HepG2 (cell line): Measurements from ENCODE around the gene SLIT3. TPM values are rescaled to one million over a fixed set of nuclear protein-coding genes. Genes with fewer than 3 reads are reported as not detected.

Source experiments
- ATAC-seq: fragments of 200-7000 bp; cut with Tn5 transposase; 3 replicates; pipeline ENCODE4 v1.9.1; 2020; ENCODE audit warnings: mild to moderate bottlenecking, moderate library complexity
- BruUV-seq: library from RNA; stranded (reverse); fragments of 400-500 nt; replicated peaks from 2 replicates; lab custom pipeline; 2021; lab: Mats Ljungman, UMichigan
- CTCF ChIA-PET: fragments of 300-600 bp; formaldehyde crosslinking; extraction: SDS; loops from one replicate; lab custom pipeline; 2021; ENCODE audit warnings: low total read pairs, inconsistent platforms, low intra/inter-chr PET ratio; lab: Yijun Ruan, JAX
- POLR2A ChIA-PET: fragments of 350-600 bp; sonication (Branson Sonifier 250); formaldehyde crosslinking; loops from one replicate; lab custom pipeline; 2020; ENCODE audit warnings: antibody characterized with exemption, inconsistent platforms; lab: Yijun Ruan, JAX
- DNase-seq: peaks from one replicate; pipeline ENCODE4 v3.0.0-alpha.2; 2015; ENCODE audit warnings: low spot score
- FAIRE-seq: peaks from 3 replicates; lab custom pipeline; 2011; peaks lifted over from hg19 to GRCh38; lab: Jason Lieb, UNC
- H2AFZ ChIP-seq: one replicate; pipeline ENCODE4 v1.6.1; 2011; ENCODE audit warnings: low read length, inconsistent platforms
- H3K27ac ChIP-seq: fragments of 300-600 bp; 3 replicates; pipeline ENCODE4 v1.8.0; 2011; ENCODE audit warnings: mixed run types, mild to moderate bottlenecking, mixed read lengths, low read length, inconsistent platforms; ENCODE audit not compliant: insufficient read depth; ENCODE audit errors: extremely low read length
- H3K27me3 ChIP-seq, 2 experiments: fragments of 200-600 bp in 1 of 2; 2 replicates in 1 of 2; 3 replicates in 1 of 2; pipeline versions ENCODE4 v1.6.0 to v1.8.0; 2011; ENCODE audit warnings: low read length in 2 of 2, mild to moderate bottlenecking in 2 of 2, moderate library complexity in 2 of 2, inconsistent platforms in 1 of 2; ENCODE audit not compliant: insufficient read depth in 2 of 2, control insufficient read depth in 1 of 2
- H3K36me3 ChIP-seq, 2 experiments: fragments of 200-600 bp in 1 of 2; replicated peaks in 1 of 2; 2 replicates in 1 of 2; 3 replicates in 1 of 2; pipeline versions ENCODE4 v1.5.1 to v1.8.0; 2011; ENCODE audit warnings: low read length in 2 of 2, inconsistent platforms in 1 of 2; ENCODE audit not compliant: insufficient read depth in 2 of 2, control insufficient read depth in 1 of 2
- H3K4me1 ChIP-seq: 2 replicates; pipeline ENCODE4 v1.5.1; 2012; ENCODE audit warnings: low read length, inconsistent platforms; ENCODE audit not compliant: insufficient read depth
- H3K4me2 ChIP-seq: 2 replicates; pipeline ENCODE4 v1.6.0; 2011; ENCODE audit warnings: low read depth, low read length, inconsistent platforms
- H3K4me3 ChIP-seq, 3 experiments: fragments of 200-600 bp in 1 of 3; sonication (generic), shearing (Covaris generic) in 1 of 3; replicated peaks in 1 of 3; 2 replicates each; pipeline ENCODE4 v1.5.1; 2011 to 2016; ENCODE audit warnings: low read length in 3 of 3, inconsistent platforms in 2 of 3, low read depth in 2 of 3, mild to moderate bottlenecking in 2 of 3, control low read depth in 1 of 3, mixed read lengths in 1 of 3; ENCODE audit not compliant: insufficient read depth in 1 of 3
- H3K79me2 ChIP-seq: one replicate; pipeline ENCODE4 v1.6.1; 2011; ENCODE audit warnings: low read length, inconsistent platforms; ENCODE audit not compliant: insufficient read depth
- H3K9ac ChIP-seq: 2 replicates; pipeline ENCODE4 v1.6.0; 2011; ENCODE audit warnings: mild to moderate bottlenecking, low read depth, low read length, inconsistent platforms; ENCODE audit not compliant: insufficient read depth
- H3K9me3 ChIP-seq: 2 replicates; pipeline ENCODE4 v1.5.1; 2012; ENCODE audit warnings: mild to moderate bottlenecking, low read length
- H4K20me1 ChIP-seq: 2 replicates; pipeline ENCODE4 v1.6.0; 2011; ENCODE audit warnings: inconsistent platforms, mild to moderate bottlenecking, low read length, moderate library complexity; ENCODE audit not compliant: insufficient read depth
- HNF4A ChIP-seq: sonication (generic); formaldehyde crosslinking; IDR thresholded peaks from 2 replicates; pipeline ENCODE4 v1.4.0; 2020; ENCODE audit warnings: missing genetic modification reagents
- NKX3-1 ChIP-seq: sonication (generic); formaldehyde crosslinking; IDR thresholded peaks from 2 replicates; pipeline ENCODE4 v1.5.0; 2020; ENCODE audit warnings: missing genetic modification reagents
- ZMYM3 ChIP-seq: sonication (generic); formaldehyde crosslinking; IDR thresholded peaks from 2 replicates; pipeline ENCODE4 v1.5.1; 2020; ENCODE audit warnings: mild to moderate bottlenecking, missing genetic modification reagents
- ZNF232 ChIP-seq: sonication (generic); formaldehyde crosslinking; IDR thresholded peaks from 2 replicates; pipeline ENCODE4 v1.4.0; 2020; ENCODE audit warnings: missing genetic modification reagents, borderline replicate concordance
- ZNF724P ChIP-seq: sonication (generic); formaldehyde crosslinking; IDR thresholded peaks from 2 replicates; pipeline ENCODE4 v1.8.0; 2022; ENCODE audit warnings: missing genetic modification reagents, borderline replicate concordance
- WGBS: methylation state at CpG from one replicate; pipeline ENCODE4 v1.1.6; 2017; ENCODE audit warnings: low lambda C conversion rate; 5-methylcytosine and 5-hydroxymethylcytosine counted together
- in situ Hi-C: cut with HindIII; loops from 2 replicates; pipeline ENCODE4 v1.10.0; 2017; ENCODE audit warnings: low pct_unique_long_range_greater_than_20kb; ENCODE audit not compliant: extremely low pct_ligation_motif_present
- intact Hi-C: fragments of 100-400 bp; cut with micrococcal nuclease; formaldehyde crosslinking; loops from one replicate; pipeline ENCODE4 v1.10.0; 2022; ENCODE audit not compliant: unreplicated experiment
- polyA plus RNA-seq, 8 experiments: library from polyadenylated mRNA; depleted of rRNA in 3 of 8; stranded (reverse) in 7 of 8; unstranded in 1 of 8; fragments of >200 nt; fragmentation: Illumina TruSeq in 4 of 8; extraction: Trizol in 4 of 8; gene quantifications; 2 replicates each; pipeline versions ENCODE4 v1.2.1 to v1.2.3, GENCODE V29; 2011 to 2016; ENCODE audit warnings: low read depth in 4 of 8, missing spikeins in 1 of 8, mixed read lengths in 1 of 8; ENCODE audit not compliant: insufficient read depth in 1 of 8
- total RNA-seq, 5 experiments: library from RNA; depleted of rRNA; stranded (reverse); fragments of >200 nt; fragmentation: Illumina TruSeq; extraction: Trizol; gene quantifications; 2 replicates each; pipeline ENCODE4 v1.2.3, GENCODE V29; 2016; ENCODE audit warnings: low read depth in 1 of 5
- TF ChIP-seq, protein P1 (sequence below): sonication (generic); formaldehyde crosslinking; IDR thresholded peaks from 2 replicates; pipeline ENCODE4 v1.9.0; 2022; ENCODE audit warnings: low read depth, missing genetic modification reagents
- TF ChIP-seq, protein P2 (sequence below): sonication (generic); formaldehyde crosslinking; IDR thresholded peaks from 2 replicates; pipeline ENCODE4 v1.4.0; 2020; ENCODE audit warnings: missing genetic modification reagents, borderline replicate concordance

Gene SLIT3
- total and polyA plus RNA-seq, 2 of the 13 experiments (the other 11 are each of a cell fraction or from before 2014, with no cell fraction given), result not detected

DNA sequence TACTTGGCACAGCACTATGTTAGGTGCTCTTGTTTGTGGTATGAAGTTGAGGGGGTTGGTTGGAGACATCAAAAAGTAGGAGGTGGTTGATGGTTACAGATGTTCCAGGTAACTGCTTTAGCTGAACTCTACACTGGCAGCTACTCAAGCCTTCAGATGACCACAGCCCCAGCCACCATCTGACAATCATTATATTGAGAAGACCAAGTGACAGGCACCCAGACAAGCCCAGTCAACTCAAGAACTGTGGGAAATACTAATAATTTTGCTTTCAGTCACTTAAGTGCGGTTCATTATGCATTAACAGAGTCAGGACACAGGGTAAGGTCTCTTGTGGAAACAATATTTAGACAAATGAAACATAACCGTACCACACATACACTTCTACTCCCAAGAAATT is 38.9 kb upstream of the SLIT3 start:
- Histone ChIP-seq H3K79me2 (no peaks in the 10 kb centered on the region), H3K36me3 (no peaks in the 10 kb centered on the region), H3K4me3 (no peak overlapping the region), H4K20me1 (no peaks in the 10 kb centered on the region), H3K9ac (no peak overlapping the region), H3K4me2 (no peak overlapping the region), H3K9me3 (no peaks in the 10 kb centered on the region), H3K4me1 (no peaks in the 10 kb centered on the region), H3K27ac (no peak overlapping the region), H3K27me3 (no peaks in the 10 kb centered on the region), H2AFZ (no peak overlapping the region)
- TF ChIP-seq ZNF232 (CRISPR knock-in tag) (no peak), ZNF724P (CRISPR knock-in tag) (no peak), HNF4A (CRISPR knock-in tag) (no peak)
- TF ChIP-seq, protein P1, sequence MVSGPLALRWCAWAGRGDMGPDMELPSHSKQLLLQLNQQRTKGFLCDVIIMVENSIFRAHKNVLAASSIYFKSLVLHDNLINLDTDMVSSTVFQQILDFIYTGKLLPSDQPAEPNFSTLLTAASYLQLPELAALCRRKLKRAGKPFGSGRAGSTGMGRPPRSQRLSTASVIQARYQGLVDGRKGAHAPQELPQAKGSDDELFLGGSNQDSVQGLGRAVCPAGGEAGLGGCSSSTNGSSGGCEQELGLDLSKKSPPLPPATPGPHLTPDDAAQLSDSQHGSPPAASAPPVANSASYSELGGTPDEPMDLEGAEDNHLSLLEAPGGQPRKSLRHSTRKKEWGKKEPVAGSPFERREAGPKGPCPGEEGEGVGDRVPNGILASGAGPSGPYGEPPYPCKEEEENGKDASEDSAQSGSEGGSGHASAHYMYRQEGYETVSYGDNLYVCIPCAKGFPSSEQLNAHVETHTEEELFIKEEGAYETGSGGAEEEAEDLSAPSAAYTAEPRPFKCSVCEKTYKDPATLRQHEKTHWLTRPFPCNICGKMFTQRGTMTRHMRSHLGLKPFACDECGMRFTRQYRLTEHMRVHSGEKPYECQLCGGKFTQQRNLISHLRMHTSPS (CRISPR knock-in tag), result no peak
- ChIA-PET CTCF (no interaction called here), POLR2A (no interaction called here)
- no TSS peak for BruUV-seq
- no peak for ATAC-seq
- no peak for DNase-seq
- 3% methylated on average over 2 of the region's 2 CpGs for WGBS
- intact Hi-C loops, result no loop called here
- in situ Hi-C loops, result no loop called here
- FAIRE-seq, result no peak

DNA sequence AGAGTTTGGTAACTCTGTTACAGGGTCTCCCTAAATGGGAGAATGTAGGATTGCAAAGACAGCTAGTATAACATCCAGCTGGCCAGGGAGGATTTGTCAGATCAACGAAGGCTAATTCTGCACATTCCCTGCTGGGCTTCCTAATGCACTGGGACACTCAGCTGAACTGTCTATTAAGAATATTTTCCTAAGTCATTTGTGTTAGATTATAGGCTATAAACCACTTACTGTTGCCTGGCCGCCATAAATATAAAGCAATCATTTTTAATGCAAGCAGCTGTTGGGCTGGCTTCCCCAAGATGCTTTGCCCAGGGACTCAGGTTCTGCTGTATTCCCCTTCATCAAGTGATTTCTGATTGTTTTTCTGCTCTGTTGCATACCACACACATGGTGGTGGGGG is 35.3 kb upstream of the SLIT3 start:
- WGBS, result 0% methylated on average over 1 of the region's 2 CpGs
- no peak overlapping the region for H3K4me2 ChIP-seq
- H3K27ac ChIP-seq, result no peak overlapping the region
- H3K9ac ChIP-seq, result no peak overlapping the region
- in situ Hi-C loops, result no loop called here
- CTCF ChIA-PET, result no interaction called here
- H3K79me2 ChIP-seq, result no peaks in the 10 kb centered on the region
- BruUV-seq, result no TSS peak
- TF ChIP-seq, protein P2, sequence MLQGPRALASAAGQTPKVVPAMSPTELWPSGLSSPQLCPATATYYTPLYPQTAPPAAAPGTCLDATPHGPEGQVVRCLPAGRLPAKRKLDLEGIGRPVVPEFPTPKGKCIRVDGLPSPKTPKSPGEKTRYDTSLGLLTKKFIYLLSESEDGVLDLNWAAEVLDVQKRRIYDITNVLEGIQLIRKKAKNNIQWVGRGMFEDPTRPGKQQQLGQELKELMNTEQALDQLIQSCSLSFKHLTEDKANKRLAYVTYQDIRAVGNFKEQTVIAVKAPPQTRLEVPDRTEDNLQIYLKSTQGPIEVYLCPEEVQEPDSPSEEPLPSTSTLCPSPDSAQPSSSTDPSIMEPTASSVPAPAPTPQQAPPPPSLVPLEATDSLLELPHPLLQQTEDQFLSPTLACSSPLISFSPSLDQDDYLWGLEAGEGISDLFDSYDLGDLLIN (CRISPR knock-in tag), result no peak
- TF ChIP-seq ZMYM3 (CRISPR knock-in tag) (no peak), NKX3-1 (CRISPR knock-in tag) (no peak)
- POLR2A ChIA-PET, result no interaction called here
- no peak overlapping the region for H2AFZ ChIP-seq
- no peaks in the 10 kb centered on the region for H3K9me3 ChIP-seq
- intact Hi-C loops, result no loop called here
- H3K4me3 ChIP-seq, result no peak overlapping the region
- no peaks in the 10 kb centered on the region for H3K36me3 ChIP-seq
- FAIRE-seq (no peak), ATAC-seq (no peak), DNase-seq (no peak)
- no peaks in the 10 kb centered on the region; a peak in 1 of 5 replicates for H3K27me3 ChIP-seq
- H4K20me1 ChIP-seq, result no peaks in the 10 kb centered on the region
- H3K4me1 ChIP-seq, result no peaks in the 10 kb centered on the region
